GM21423 (cell line): ENCODE results near the gene PRKAB2.
A peak's percentile ranks its signal among the peaks of the same experiment; 100 is the strongest.
"Not testable (repeated sequence)": the region's sequence is repeated elsewhere in the genome, so short reads cannot be mapped to it uniquely, and the experiment has no call there.

ENCODE experiments used
- ATAC-seq: cut with Tn5 transposase; IDR thresholded peaks from one replicate; pipeline ENCODE4 v1.9.1; 2021; ENCODE audit warnings: mild to moderate bottlenecking, moderate library complexity; ENCODE audit not compliant: unreplicated experiment

Gene PRKAB2, protein sequence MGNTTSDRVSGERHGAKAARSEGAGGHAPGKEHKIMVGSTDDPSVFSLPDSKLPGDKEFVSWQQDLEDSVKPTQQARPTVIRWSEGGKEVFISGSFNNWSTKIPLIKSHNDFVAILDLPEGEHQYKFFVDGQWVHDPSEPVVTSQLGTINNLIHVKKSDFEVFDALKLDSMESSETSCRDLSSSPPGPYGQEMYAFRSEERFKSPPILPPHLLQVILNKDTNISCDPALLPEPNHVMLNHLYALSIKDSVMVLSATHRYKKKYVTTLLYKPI

GRCh38 chr1:147172168-147173016, at the start of gene PRKAB2:
TSS of gene PRKAB2 (minus strand) at chr1:147172470. CDS start at chr1:147172144, 326 bp downstream.
- ATAC-seq = peak; percentile 85

DNA sequence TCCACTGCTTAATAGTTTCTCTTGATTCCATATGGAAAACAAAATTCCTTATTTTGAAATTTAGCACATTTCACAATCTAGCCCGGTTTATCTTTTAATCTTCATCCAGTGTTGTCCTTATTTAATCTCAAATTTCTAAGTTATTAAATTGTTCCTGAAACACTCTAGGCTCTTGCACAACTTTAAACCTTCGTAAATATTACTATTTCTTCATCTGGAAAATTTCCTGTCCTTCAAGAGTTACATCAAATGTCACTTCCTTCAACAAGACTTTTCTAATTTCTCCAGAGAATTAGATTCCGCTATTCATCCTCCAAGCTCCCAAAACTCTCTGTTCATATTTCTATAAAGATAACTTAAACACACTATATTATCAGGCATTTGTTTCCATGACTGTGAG, 46.3 kb upstream of the PRKAB2 start:
- no peak for ATAC-seq

- no peak for ATAC-seq
These were observed 44.9 kb upstream of the PRKAB2 start for GRCh38 chr1:147217141-147217540.

GRCh38 chr1:147216124-147216523, 43.9 kb upstream of the PRKAB2 start:
- ATAC-seq = no peak

DNA sequence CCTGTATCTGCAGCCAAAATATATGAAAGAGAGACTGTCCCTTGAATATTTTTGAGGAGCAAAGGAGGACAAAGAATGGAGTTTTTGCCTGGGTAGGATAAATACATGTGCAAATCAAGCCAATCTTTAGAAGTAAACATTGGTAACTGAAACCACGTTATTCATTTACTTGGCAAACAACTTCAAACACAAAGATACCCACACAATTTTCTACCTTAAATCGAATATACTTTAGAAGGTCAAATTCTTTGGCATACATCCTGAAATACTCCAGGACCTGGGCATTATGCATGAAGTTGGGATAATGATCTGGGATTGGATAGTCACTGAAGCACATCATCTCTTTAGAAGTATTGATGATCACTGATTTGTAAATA, 43.3 kb upstream of the PRKAB2 start:
- ATAC-seq = no peak

GRCh38 chr1:147214842-147215539, 42.7 kb upstream of the PRKAB2 start:
- ATAC-seq = no peak

- ATAC-seq = no peak
These were observed 42.1 kb upstream of the PRKAB2 start for GRCh38 chr1:147214325-147214724.

DNA sequence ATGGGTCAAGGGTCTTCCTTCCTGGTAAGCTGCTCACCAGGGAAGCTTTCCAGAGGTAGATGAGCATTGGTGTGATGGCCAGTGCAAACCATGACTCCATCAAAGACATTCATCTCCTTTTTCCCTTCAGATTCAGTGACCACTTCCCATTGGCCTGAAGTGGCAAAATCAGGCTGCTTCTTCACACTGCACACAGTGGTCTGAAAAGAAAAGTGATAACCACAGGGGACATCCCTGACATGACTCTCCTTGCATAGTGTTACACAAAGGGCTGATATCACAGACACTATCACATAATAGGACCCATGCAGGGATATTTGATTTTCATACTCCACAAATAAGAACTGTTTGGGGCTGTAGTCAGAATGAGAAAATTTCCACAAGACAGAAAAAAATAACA, 41.0 kb upstream of the PRKAB2 start:
- ATAC-seq = no peak

- no peak for ATAC-seq
These were observed 39.3 kb upstream of the PRKAB2 start for GRCh38 chr1:147211577-147211976.

DNA sequence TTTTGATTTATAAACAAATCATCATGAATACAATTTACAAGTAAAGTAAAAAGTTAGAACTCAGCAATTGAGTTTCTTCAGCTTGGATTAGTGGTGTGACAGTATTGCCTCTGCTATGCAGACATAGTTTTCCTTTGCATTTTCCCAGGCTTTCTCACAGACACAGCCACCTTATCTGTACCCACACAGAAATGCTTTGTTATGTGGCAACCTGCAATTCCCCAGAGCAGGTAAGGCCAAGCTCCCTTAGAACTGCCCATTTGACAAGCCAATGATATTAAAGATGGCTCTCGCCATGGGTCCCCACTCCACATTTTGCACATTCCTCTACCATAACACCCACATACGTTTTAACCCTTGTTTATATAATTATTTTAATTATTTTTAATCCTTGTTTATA, 38.7 kb upstream of the PRKAB2 start:
- ATAC-seq = no peak

GRCh38 chr1:147209825-147210821, 37.9 kb upstream of the PRKAB2 start:
- no peak for ATAC-seq

DNA sequence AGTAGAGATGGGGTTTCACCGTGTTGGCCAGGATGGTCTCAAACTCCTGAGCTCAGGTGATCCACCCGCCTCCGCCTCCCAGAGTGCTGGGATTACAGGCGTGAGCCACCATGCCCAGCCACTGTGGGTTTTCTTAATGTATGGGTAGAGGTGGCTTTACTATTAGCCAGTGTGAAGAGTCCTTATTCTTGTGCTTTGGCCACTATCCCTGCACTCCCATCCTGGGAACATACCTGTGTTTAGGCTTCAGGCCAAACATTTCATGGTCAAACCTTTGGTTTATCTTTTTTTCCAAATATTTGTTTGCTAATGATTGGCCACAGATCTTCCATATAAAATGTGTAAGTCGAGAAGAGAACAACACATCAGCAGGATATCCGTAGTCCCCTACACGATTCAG, 36.3 kb upstream of the PRKAB2 start:
- no peak for ATAC-seq

- no peak for ATAC-seq
These were observed 34.9 kb upstream of the PRKAB2 start for GRCh38 chr1:147207192-147207591.

- no peak for ATAC-seq
These were observed 31.8 kb upstream of the PRKAB2 start for GRCh38 chr1:147204080-147204479.

DNA sequence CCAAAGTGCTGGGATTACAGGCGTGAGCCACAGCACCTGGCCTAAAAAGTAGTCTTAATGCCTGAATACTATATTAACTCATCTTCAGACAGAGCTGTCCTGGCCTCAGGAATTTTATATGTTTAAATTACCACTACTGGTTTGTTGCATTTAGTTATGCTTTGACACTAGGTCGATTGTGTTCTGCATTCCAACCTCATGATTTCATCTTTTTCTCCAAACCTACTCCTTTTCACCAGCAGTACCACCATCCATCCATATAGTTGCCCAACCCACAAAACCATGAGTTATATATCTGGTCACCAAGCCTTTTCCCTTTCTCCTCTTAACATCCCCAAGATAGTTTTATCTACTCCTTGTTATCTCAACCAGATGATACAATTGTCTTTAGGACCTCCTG, 30.3 kb upstream of the PRKAB2 start:
- no peak for ATAC-seq

DNA sequence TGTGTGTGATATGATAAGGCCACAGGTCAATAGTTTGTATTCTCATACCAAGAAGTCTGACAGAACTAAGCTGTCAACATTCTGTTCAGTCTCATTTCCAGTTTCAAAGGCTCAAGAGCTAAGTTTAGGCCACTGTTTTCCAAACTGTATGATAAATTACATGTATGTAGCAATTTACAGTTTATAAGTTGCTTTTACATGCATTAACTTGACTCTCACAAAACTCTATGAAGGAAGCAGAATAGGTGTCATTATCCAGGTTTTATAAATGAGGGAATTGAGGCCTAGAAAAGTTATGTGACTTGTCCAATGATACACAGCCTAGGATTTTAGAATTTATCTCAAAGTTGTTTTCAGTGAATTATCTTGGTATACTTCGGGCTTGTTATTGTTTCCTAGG, 29.5 kb upstream of the PRKAB2 start:
- ATAC-seq = no peak

- ATAC-seq = no peak
These were observed 29.0 kb upstream of the PRKAB2 start for GRCh38 chr1:147201276-147201675.

GRCh38 chr1:147197324-147197723, 25.1 kb upstream of the PRKAB2 start:
- not testable (repeated sequence) for ATAC-seq

GRCh38 chr1:147189514-147189913, 17.2 kb upstream of the PRKAB2 start:
- no peak for ATAC-seq

DNA sequence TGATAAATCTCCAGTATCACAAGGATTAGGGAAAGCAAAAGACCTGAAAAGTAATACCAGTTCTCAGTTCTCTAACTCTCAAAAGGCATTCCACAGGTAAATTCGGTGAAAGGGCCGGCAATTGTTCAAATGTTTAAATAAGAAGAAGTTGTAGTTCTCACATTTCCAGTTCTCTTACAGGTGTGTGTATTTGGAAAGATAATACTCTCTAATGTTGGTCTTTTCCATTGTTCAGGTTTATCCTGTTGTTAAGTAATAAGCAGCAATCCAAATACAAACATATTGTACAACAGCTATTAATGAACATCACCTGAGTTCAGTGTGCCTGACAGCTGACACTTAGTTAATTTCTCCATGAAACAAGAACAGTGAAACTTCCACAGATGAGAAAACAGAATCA, 13.2 kb upstream of the PRKAB2 start:
- no peak for ATAC-seq
